ENCODE data around the gene PFKP. TPM values are rescaled to one million over a fixed set of nuclear protein-coding genes. Genes with fewer than 3 reads are reported as not detected.

PFKP gene
- polyA plus RNA-seq, 2 of the 4 experiments (the other 2 are of a cell fraction), result 164 to 279 TPM

DNA sequence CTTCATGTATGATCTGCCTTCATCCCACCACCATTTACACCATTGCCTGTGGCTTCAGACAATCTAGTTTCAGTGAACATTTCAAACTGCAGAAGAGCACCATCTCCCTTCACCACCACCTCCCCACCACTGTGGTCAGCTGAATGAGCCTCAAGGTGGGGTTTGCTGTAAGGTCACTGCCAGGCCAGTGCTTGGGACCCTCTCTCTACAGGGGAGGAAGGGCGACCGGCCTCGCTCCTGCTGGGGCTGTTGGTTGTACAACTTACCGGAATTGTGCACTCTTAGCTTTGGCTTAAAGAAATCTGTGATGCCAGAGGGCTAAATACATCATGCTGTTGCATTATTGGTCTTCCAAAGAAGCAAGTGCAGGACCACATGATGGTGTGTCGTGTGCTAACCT is 26.6 kb downstream of the PFKP start:
- CTCF ChIA-PET, result interaction anchor here (1.5 to 2.0 kb wide), 3 partner anchors 9 to 26 kb away, joined by 4 to 5 read pairs (median 5); no protein-coding TSS in a partner anchor
- Histone ChIP-seq H3K4me1 (peaks cover 90% of the 10 kb centered on the region), H3K9me3 (no peaks in the 10 kb centered on the region), H3K4me2 (peak overlapping the region; percentile 89), H3K4me3 (no peak overlapping the region; the same call in 2 of the 3 replicates), H3K27ac (peak overlapping the region; percentile 92 to 99)
- FAIRE-seq (no peak), ATAC-seq (no peak), DNase-seq (ENCODE audit: low read depth in 1 of 2, low spot score in 1 of 2) (no peak)
- POLR2A ChIA-PET, result interaction anchor here (0.7 to 3.2 kb wide), 2 partner anchors 13 to 18 kb away, joined by 5 to 33 read pairs; no protein-coding TSS in a partner anchor
- 70% methylated on average over 3 of the region's 5 CpGs for WGBS (ENCODE audit: missing lambda C conversion rate)
- TF ChIP-seq ZNF302 (CRISPR knock-in tag; IDR thresholded peaks at IDR 0.05), result no peak
- no peak for TF ChIP-seq CTCF (IDR thresholded peaks at IDR 0.05)
- no peak for TF ChIP-seq SREBF2 (IDR thresholded peaks at IDR 0.05)
- TF ChIP-seq ZC3H11A (IDR thresholded peaks at IDR 0.05), result no peak
- no peak for TF ChIP-seq HDAC2 (IDR thresholded peaks at IDR 0.05)
- TF ChIP-seq KDM1A (IDR thresholded peaks at IDR 0.05; ENCODE audit: low read depth), result no peak
- TF ChIP-seq TFCP2L1 (CRISPR knock-in tag; IDR thresholded peaks at IDR 0.05), result no peak
- no peak for TF ChIP-seq RARB (CRISPR knock-in tag; IDR thresholded peaks at IDR 0.05)

DNA sequence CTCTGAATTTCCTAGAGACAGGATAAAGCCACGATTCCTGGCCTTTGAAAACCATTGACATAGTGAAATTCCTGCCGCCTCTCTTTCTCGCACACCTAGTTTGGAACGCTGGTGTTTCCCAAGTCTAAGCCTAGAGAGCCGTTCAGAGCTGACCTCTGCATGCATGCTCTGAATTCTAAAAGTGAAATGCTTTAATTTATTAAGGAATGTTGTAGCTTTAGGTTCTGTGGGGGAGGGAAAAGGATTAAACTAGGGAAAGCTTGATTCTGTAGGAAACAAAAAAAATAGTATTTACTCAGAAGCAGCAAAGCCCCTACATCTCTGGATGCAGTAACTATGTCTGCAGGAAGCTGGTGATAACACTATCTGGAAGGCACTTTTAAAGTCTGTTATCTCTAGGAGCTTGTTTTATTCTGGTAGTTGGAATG is 27.3 kb downstream of the PFKP start:
- DNase-seq (ENCODE audit: low read depth in 1 of 2, low spot score in 1 of 2), result no peak
- ChIA-PET CTCF (interaction anchor here (0.6 to 1.9 kb wide), 6 partner anchors 14 to 36 kb away, joined by 3 to 5 read pairs (median 4); no protein-coding TSS in a partner anchor), POLR2A (interaction anchor here (1.3 to 3.2 kb wide), 6 partner anchors 13 to 78 kb away, joined by 3 to 33 read pairs (median 9); partner anchors contain the start of gene PITRM1)
- H3K4me2 ChIP-seq, result peak overlapping the region; percentile 89
- FAIRE-seq, result no peak
- peak overlapping the region; percentile 92 to 99 for H3K27ac ChIP-seq
- H3K9me3 ChIP-seq, result no peaks in the 10 kb centered on the region
- WGBS (ENCODE audit: missing lambda C conversion rate), result 4% methylated on average over 5 of the region's 5 CpGs
- H3K4me3 ChIP-seq, result peak overlapping the region; percentile 29
- H3K4me1 ChIP-seq, result peaks cover 90% of the 10 kb centered on the region
- TF ChIP-seq TP53 (CRISPR knock-in tag; IDR thresholded peaks at IDR 0.05) (no peak), MAFK (IDR thresholded peaks at IDR 0.05; ENCODE audit: partially characterized antibody) (no peak), NR3C1 (IDR thresholded peaks at IDR 0.05) (no peak), KDM5A (IDR thresholded peaks at IDR 0.05) (no peak), HEYL (CRISPR knock-in tag; IDR thresholded peaks at IDR 0.05) (0 out of 2 replicates have a peak, but pooled peaks have one; percentile 32), HOXA7 (CRISPR knock-in tag; IDR thresholded peaks at IDR 0.05) (0 out of 2 replicates have a peak, but pooled peaks have one; percentile 62), MYC (IDR thresholded peaks at IDR 0.05; ENCODE audit: borderline replicate concordance, low read length) (no peak), FOSB (CRISPR knock-in tag; IDR thresholded peaks at IDR 0.05) (0 out of 2 replicates have a peak, but pooled peaks have one; percentile 8), JUNB (IDR thresholded peaks at IDR 0.05) (no peak), RNF2 (IDR thresholded peaks at IDR 0.05; ENCODE audit: borderline replicate concordance, low read depth) (no peak), SREBF2 (IDR thresholded peaks at IDR 0.05) (no peak), BHLHE40 (IDR thresholded peaks at IDR 0.05; ENCODE audit: low read depth, low read length) (no peak), NFE2L2 (conservative IDR thresholded peaks at IDR 0.05; ENCODE audit: low read length) (no peak), KDM1A (IDR thresholded peaks at IDR 0.05; ENCODE audit: low read depth) (no peak)
- TF ChIP-seq, protein P1, sequence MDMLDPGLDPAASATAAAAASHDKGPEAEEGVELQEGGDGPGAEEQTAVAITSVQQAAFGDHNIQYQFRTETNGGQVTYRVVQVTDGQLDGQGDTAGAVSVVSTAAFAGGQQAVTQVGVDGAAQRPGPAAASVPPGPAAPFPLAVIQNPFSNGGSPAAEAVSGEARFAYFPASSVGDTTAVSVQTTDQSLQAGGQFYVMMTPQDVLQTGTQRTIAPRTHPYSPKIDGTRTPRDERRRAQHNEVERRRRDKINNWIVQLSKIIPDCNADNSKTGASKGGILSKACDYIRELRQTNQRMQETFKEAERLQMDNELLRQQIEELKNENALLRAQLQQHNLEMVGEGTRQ (IDR thresholded peaks at IDR 0.05), result no peak
- TF ChIP-seq, protein P2, sequence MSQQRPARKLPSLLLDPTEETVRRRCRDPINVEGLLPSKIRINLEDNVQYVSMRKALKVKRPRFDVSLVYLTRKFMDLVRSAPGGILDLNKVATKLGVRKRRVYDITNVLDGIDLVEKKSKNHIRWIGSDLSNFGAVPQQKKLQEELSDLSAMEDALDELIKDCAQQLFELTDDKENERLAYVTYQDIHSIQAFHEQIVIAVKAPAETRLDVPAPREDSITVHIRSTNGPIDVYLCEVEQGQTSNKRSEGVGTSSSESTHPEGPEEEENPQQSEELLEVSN (IDR thresholded peaks at IDR 0.05; ENCODE audit: borderline replicate concordance, low read depth), result no peak
- ATAC-seq, result no peak

All from A549 (cell line).